Spleen (tissue), 11 donors: ENCODE results near the gene ADNP. TPM values are rescaled to one million over a fixed set of nuclear protein-coding genes. Genes with fewer than 3 reads are reported as not detected.

Experiments used
- DNase-seq: peaks from one replicate; pipeline ENCODE4 v3.0.0-alpha.2; 2020
- H3K27ac ChIP-seq, 8 donors: fragments of 200-600 bp; sonication (generic) in 7 of 8; 1 replicate in 4 of 8; 2 replicates in 4 of 8; pipeline versions ENCODE4 v1.5.0 to v1.8.0; 2016 to 2021; ENCODE audit warnings: inconsistent platforms in 4 of 8, mild to moderate bottlenecking in 4 of 8, moderate library complexity in 1 of 8
- H3K27me3 ChIP-seq, 7 donors: fragments of 200-600 bp; sonication (generic) in 6 of 7; replicated peaks in 1 of 7; 1 replicate in 4 of 7; 2 replicates in 3 of 7; pipeline versions ENCODE4 v1.5.0 to v1.8.0; 2016 to 2021; ENCODE audit warnings: inconsistent platforms in 3 of 7, mild to moderate bottlenecking in 1 of 7
- H3K36me3 ChIP-seq, 6 donors: fragments of 200-600 bp; sonication (generic) in 5 of 6; 1 replicate in 4 of 6; 2 replicates in 2 of 6; pipeline versions ENCODE4 v1.5.0 to v1.8.0; 2016 to 2021; ENCODE audit warnings: inconsistent platforms in 2 of 6
- H3K4me1 ChIP-seq, 6 donors: fragments of 200-600 bp; sonication (generic) in 5 of 6; 1 replicate in 3 of 6; 2 replicates in 3 of 6; pipeline versions ENCODE4 v1.5.0 to v1.8.0; 2016 to 2021; ENCODE audit warnings: inconsistent platforms in 3 of 6
- H3K4me3 ChIP-seq, 8 donors: fragments of 200-600 bp; sonication (generic) in 7 of 8; 1 replicate in 4 of 8; 2 replicates in 4 of 8; pipeline versions ENCODE4 v1.5.0 to v1.8.0; 2016 to 2021; ENCODE audit warnings: inconsistent platforms in 4 of 8, mild to moderate bottlenecking in 4 of 8, moderate library complexity in 2 of 8
- H3K9me3 ChIP-seq, 8 donors: fragments of 200-600 bp; sonication (generic) in 7 of 8; 1 replicate in 4 of 8; 2 replicates in 4 of 8; pipeline versions ENCODE4 v1.5.0 to v1.8.0; 2016 to 2021; ENCODE audit warnings: inconsistent platforms in 4 of 8
- POLR2A ChIP-seq, 3 donors: fragments of 450-650 bp; IDR thresholded peaks; one replicate each; pipeline ENCODE4 v1.5.1; 2017; ENCODE audit warnings: antibody characterized with exemption in 3 of 3, mild to moderate bottlenecking in 1 of 3
- POLR2AphosphoS5 ChIP-seq, 3 donors: sonication (generic); formaldehyde crosslinking; IDR thresholded peaks; one replicate each; pipeline ENCODE4 v1.5.1; 2017; ENCODE audit warnings: antibody characterized with exemption in 3 of 3
- WGBS, 5 donors: extraction: QIAGEN DNeasy Blood & Tissue Kit in 3 of 5; methylation state at CpG; one replicate each; pipeline versions ENCODE4 v1.1.5 to v1.1.7; 2013 to 2018; 5-methylcytosine and 5-hydroxymethylcytosine counted together
- intact Hi-C: fragments of 100-400 bp; cut with DNase I; formaldehyde crosslinking; loops from one replicate; pipeline ENCODE4 v1.15.0; 2023; ENCODE audit warnings: low total_unique reads
- polyA plus RNA-seq, 3 donors: library from polyadenylated mRNA; stranded (reverse); fragments of 200-250 nt; gene quantifications; one replicate each; pipeline ENCODE4 v1.2.1, GENCODE V29; 2013
- total RNA-seq, 7 donors: library from RNA; depleted of rRNA in 3 of 7; stranded (reverse); fragments of >200 nt in 3 of 7; fragmentation: NEBNext Ultra II Directional in 4 of 7; extraction: Animal tissue kit (Norgen Biotek cat#: 25700) in 4 of 7; gene quantifications; one replicate each; pipeline versions ENCODE4 v1.1.0 to v1.2.1, GENCODE V29; 2016 to 2021
- TF ChIP-seq, protein P1 (sequence below), 11 experiments: fragments of 200-600 bp in 7 of 11; fragments of 450-650 bp in 4 of 11; sonication (generic) in 4 of 11; IDR thresholded peaks in 8 of 11; conservative IDR thresholded peaks in 3 of 11; 1 replicate in 7 of 11; 2 replicates in 4 of 11; pipeline versions ENCODE4 v1.4.0 to v1.8.0; 2016 to 2021; ENCODE audit warnings: antibody characterized with exemption in 11 of 11, inconsistent platforms in 4 of 11, mild to moderate bottlenecking in 1 of 11
- donor health status: healthy with polysubstance abuse.
- donor health status: DM: no; HTN: no; CAD: no; lungs with moderate emphysema.
- donor health status: DM: no; HTN: no; CAD: no.
- donor health status: Bipolar disorder and iron deficiency.
- donor health status: healthy.
- donor health status: DM: no; HTN: no; CAD: no.
- donor health status: DM: yes; HTN: yes; CAD: no.

ADNP gene
- total and polyA plus RNA-seq, 10 donors, result 30.6 to 78.8 (median 61.3) TPM

GRCh38 chr20:50918403-50918802, 12.8 kb downstream of the ADNP start:
- TF ChIP-seq, protein P1, sequence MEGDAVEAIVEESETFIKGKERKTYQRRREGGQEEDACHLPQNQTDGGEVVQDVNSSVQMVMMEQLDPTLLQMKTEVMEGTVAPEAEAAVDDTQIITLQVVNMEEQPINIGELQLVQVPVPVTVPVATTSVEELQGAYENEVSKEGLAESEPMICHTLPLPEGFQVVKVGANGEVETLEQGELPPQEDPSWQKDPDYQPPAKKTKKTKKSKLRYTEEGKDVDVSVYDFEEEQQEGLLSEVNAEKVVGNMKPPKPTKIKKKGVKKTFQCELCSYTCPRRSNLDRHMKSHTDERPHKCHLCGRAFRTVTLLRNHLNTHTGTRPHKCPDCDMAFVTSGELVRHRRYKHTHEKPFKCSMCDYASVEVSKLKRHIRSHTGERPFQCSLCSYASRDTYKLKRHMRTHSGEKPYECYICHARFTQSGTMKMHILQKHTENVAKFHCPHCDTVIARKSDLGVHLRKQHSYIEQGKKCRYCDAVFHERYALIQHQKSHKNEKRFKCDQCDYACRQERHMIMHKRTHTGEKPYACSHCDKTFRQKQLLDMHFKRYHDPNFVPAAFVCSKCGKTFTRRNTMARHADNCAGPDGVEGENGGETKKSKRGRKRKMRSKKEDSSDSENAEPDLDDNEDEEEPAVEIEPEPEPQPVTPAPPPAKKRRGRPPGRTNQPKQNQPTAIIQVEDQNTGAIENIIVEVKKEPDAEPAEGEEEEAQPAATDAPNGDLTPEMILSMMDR (IDR thresholded peaks at IDR 0.05 in 8 of 11, conservative IDR thresholded peaks at IDR 0.05 in 3 of 11), result no peak
- intact Hi-C loops, result no loop called here
- H3K4me3 ChIP-seq, result no peak overlapping the region
- DNase-seq, result no peak
- no peaks in the 10 kb centered on the region for H3K27me3 ChIP-seq
- H3K27ac ChIP-seq, result peak overlapping the region in 1 of 8 donors; percentile 4
- H3K9me3 ChIP-seq, result no peaks in the 10 kb centered on the region
- 53 to 72% (median 67%) methylated on average over 3 of the region's 3 CpGs for WGBS, 5 donors
- H3K4me1 ChIP-seq, result peaks cover 47 to 100% (median 90%) of the 10 kb centered on the region in 6 donors
- peaks cover 0 to 43% (median 0%) of the 10 kb centered on the region in 6 donors for H3K36me3 ChIP-seq

DNA sequence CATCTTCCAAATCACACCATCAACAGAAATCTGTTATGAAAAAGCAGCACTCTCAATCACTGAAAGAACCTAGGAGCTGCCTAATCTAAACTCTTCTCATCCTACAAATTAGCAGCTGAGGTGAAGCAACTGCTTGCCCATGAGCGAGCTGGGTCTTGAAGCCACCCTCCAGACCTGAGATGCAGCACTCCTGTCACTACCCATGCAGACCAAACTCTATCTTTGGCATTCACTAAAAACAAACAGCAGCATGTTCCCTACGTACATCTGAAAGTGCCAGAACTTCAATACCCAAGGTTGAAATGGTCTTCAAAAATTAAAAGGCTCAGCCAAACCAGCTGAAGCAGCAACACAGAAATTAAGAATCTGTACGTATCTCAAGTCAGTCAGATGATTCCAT, 14.3 kb downstream of the ADNP start:
- Histone ChIP-seq H3K4me1 (peaks cover 45 to 100% (median 84%) of the 10 kb centered on the region in 6 donors), H3K4me3 (no peak overlapping the region), H3K27ac (peak overlapping the region in 2 of 8 donors; percentile 12 to 19), H3K9me3 (no peaks in the 10 kb centered on the region), H3K36me3 (peaks cover 0 to 41% (median 3%) of the 10 kb centered on the region in 6 donors), H3K27me3 (no peaks in the 10 kb centered on the region)
- DNase-seq, result no peak
- 77 to 91% (median 80%) methylated on average over 3 of the region's 3 CpGs for WGBS, 5 donors
- intact Hi-C loops, result no loop called here
- TF ChIP-seq, protein P1 (IDR thresholded peaks at IDR 0.05 in 8 of 11, conservative IDR thresholded peaks at IDR 0.05 in 3 of 11), result no peak
- TF ChIP-seq POLR2A (IDR thresholded peaks at IDR 0.05), result no peak
- no peak for TF ChIP-seq POLR2AphosphoS5 (IDR thresholded peaks at IDR 0.05)

DNA sequence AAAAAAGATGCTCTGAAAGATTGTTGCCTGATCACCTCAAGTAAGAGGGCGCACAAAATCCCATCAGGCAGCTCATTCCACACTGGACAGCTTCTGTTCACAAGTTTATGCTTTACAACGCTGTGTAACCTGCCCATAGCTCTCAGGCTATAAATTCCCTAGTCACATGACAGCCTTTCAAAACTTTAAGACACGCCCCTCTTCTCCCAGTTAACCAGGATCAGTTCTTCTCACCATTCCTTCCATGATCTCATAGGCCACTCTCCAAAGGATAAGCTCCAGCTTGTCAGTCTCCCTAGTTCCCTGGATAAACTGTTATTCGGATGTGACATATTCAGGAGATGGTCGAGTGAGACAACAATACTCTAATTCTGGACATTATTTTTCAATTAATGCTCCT, 15.0 kb downstream of the ADNP start:
- H3K27me3 ChIP-seq, result no peaks in the 10 kb centered on the region
- H3K9me3 ChIP-seq, result no peaks in the 10 kb centered on the region
- peaks cover 38 to 100% (median 82%) of the 10 kb centered on the region in 6 donors for H3K4me1 ChIP-seq
- H3K4me3 ChIP-seq, result no peak overlapping the region
- intact Hi-C loops, result no loop called here
- DNase-seq, result no peak
- 60 to 68% (median 64%) methylated on average over 5 of the region's 5 CpGs for WGBS, 5 donors
- peaks cover 0 to 37% (median 3%) of the 10 kb centered on the region in 6 donors for H3K36me3 ChIP-seq
- TF ChIP-seq POLR2AphosphoS5 (IDR thresholded peaks at IDR 0.05) (no peak), POLR2A (IDR thresholded peaks at IDR 0.05) (no peak)
- TF ChIP-seq, protein P1 (IDR thresholded peaks at IDR 0.05 in 8 of 11, conservative IDR thresholded peaks at IDR 0.05 in 3 of 11), result no peak
- peak overlapping the region in 2 of 8 donors; percentile 12 to 19 for H3K27ac ChIP-seq

- intact Hi-C loops, result no loop called here
- no peak for DNase-seq
- TF ChIP-seq, protein P1 (IDR thresholded peaks at IDR 0.05 in 8 of 11, conservative IDR thresholded peaks at IDR 0.05 in 3 of 11), result no peak
- no peak for TF ChIP-seq POLR2AphosphoS5 (IDR thresholded peaks at IDR 0.05)
- Histone ChIP-seq H3K36me3 (peaks cover 0 to 37% (median 3%) of the 10 kb centered on the region in 6 donors), H3K4me1 (peaks cover 36 to 100% (median 81%) of the 10 kb centered on the region in 6 donors), H3K4me3 (no peak overlapping the region), H3K27ac (peak overlapping the region in 3 of 8 donors; percentile 16 to 40 (median 25)), H3K9me3 (no peaks in the 10 kb centered on the region), H3K27me3 (no peaks in the 10 kb centered on the region)
- 48 to 68% (median 55%) methylated on average over 3 of the region's 3 CpGs for WGBS, 5 donors
Observed at GRCh38 chr20:50915424-50915823, 15.8 kb downstream of the ADNP start.
